ENCODE measurements around the gene PSAP. TPM values are rescaled to one million over a fixed set of nuclear protein-coding genes. Genes with fewer than 3 reads are reported as not detected.
A peak's percentile ranks its signal among the peaks of the same experiment; 100 is the strongest.
"Not testable (repeated sequence)": the region's sequence is repeated elsewhere in the genome, so short reads cannot be mapped to it uniquely, and the experiment has no call there.

PSAP gene
- total RNA-seq, 1 experiment from 2014 or later: 429 TPM

GRCh38 chr10:71887743-71888142 lies 36.7 kb upstream of the PSAP start:
- no peak for DNase-seq (ENCODE audit: low spot score)
- Histone ChIP-seq H3K27me3 (replicated peaks; ENCODE audit: insufficient read depth, low read depth, low read length, poor library complexity) (no peaks in the 10 kb centered on the region), H3K4me1 (ENCODE audit: insufficient read depth, low read length, poor library complexity, severe bottlenecking) (peaks cover 10% of the 10 kb centered on the region), H3K4me3 (ENCODE audit: low read depth, low read length, poor library complexity, severe bottlenecking) (peak overlapping the region; percentile 55), H3K36me3 (ENCODE audit: insufficient read depth, low read length, poor library complexity, severe bottlenecking) (no peaks in the 10 kb centered on the region), H3K9me3 (ENCODE audit: low read depth, low read length, poor library complexity, severe bottlenecking) (no peaks in the 10 kb centered on the region), H3K27ac (ENCODE audit: low read depth, low read length, poor library complexity, severe bottlenecking) (no peak overlapping the region)
- TF ChIP-seq EZH2 (IDR thresholded peaks at IDR 0.05; ENCODE audit: borderline replicate concordance, low read depth, low read length, poor library complexity, severe bottlenecking): no peak
- no peak for TF ChIP-seq CTCF (conservative IDR thresholded peaks at IDR 0.05; ENCODE audit: low read depth, low read length)
- ChIA-PET POLR2A (ENCODE audit: low non-redundant PET) (no interaction called here), CTCF (no interaction called here)
- BruUV-seq (replicated peaks): no TSS peak
- intact Hi-C loops (cut with micrococcal nuclease; ENCODE audit: unreplicated experiment): no loop called here

- intact Hi-C loops (cut with micrococcal nuclease; ENCODE audit: unreplicated experiment): no loop called here
- H3K27me3 ChIP-seq (replicated peaks; ENCODE audit: insufficient read depth, low read depth, low read length, poor library complexity): no peaks in the 10 kb centered on the region
- no peak overlapping the region for H3K27ac ChIP-seq (ENCODE audit: low read depth, low read length, poor library complexity, severe bottlenecking)
- BruUV-seq (replicated peaks): no TSS peak
- no peaks in the 10 kb centered on the region for H3K9me3 ChIP-seq (ENCODE audit: low read depth, low read length, poor library complexity, severe bottlenecking)
- DNase-seq (ENCODE audit: low spot score): no peak
- H3K4me1 ChIP-seq (ENCODE audit: insufficient read depth, low read length, poor library complexity, severe bottlenecking): peaks cover 3% of the 10 kb centered on the region
- no peak overlapping the region for H3K4me3 ChIP-seq (ENCODE audit: low read depth, low read length, poor library complexity, severe bottlenecking)
- CTCF ChIA-PET: no interaction called here
- no peaks in the 10 kb centered on the region for H3K36me3 ChIP-seq (ENCODE audit: insufficient read depth, low read length, poor library complexity, severe bottlenecking)
- POLR2A ChIA-PET (ENCODE audit: low non-redundant PET): no interaction called here
- TF ChIP-seq CTCF (conservative IDR thresholded peaks at IDR 0.05; ENCODE audit: low read depth, low read length) (no peak), EZH2 (IDR thresholded peaks at IDR 0.05; ENCODE audit: borderline replicate concordance, low read depth, low read length, poor library complexity, severe bottlenecking) (no peak)
These were observed 32.0 kb upstream of the PSAP start for GRCh38 chr10:71882813-71883659.

- Histone ChIP-seq H3K36me3 (ENCODE audit: insufficient read depth, low read length, poor library complexity, severe bottlenecking) (no peaks in the 10 kb centered on the region), H3K27ac (ENCODE audit: low read depth, low read length, poor library complexity, severe bottlenecking) (no peak overlapping the region)
These were observed 30.8 kb upstream of the PSAP start for GRCh38 chr10:71881647-71882355.

GRCh38 chr10:71881307-71881624 lies 30.2 kb upstream of the PSAP start:
- H3K9me3 ChIP-seq (ENCODE audit: low read depth, low read length, poor library complexity, severe bottlenecking); H3K4me1 ChIP-seq (ENCODE audit: insufficient read depth, low read length, poor library complexity, severe bottlenecking); POLR2A ChIA-PET (ENCODE audit: low non-redundant PET); H3K36me3 ChIP-seq (ENCODE audit: insufficient read depth, low read length, poor library complexity, severe bottlenecking); intact Hi-C loops (cut with micrococcal nuclease; ENCODE audit: unreplicated experiment); H3K27ac ChIP-seq (ENCODE audit: low read depth, low read length, poor library complexity, severe bottlenecking); DNase-seq (ENCODE audit: low spot score); BruUV-seq (replicated peaks); H3K4me3 ChIP-seq (ENCODE audit: low read depth, low read length, poor library complexity, severe bottlenecking); H3K27me3 ChIP-seq (replicated peaks; ENCODE audit: insufficient read depth, low read depth, low read length, poor library complexity); CTCF ChIA-PET: not testable (repeated sequence)

More at GRCh38 chr10:71881647-71882355, 30.8 kb upstream of the PSAP start:
- POLR2A ChIA-PET (ENCODE audit: low non-redundant PET): no interaction called here
- CTCF ChIA-PET: no interaction called here
- DNase-seq (ENCODE audit: low spot score): no peak
- TF ChIP-seq CTCF (conservative IDR thresholded peaks at IDR 0.05; ENCODE audit: low read depth, low read length) (no peak), EZH2 (IDR thresholded peaks at IDR 0.05; ENCODE audit: borderline replicate concordance, low read depth, low read length, poor library complexity, severe bottlenecking) (no peak)
- intact Hi-C loops (cut with micrococcal nuclease; ENCODE audit: unreplicated experiment): no loop called here
- Histone ChIP-seq H3K4me1 (ENCODE audit: insufficient read depth, low read length, poor library complexity, severe bottlenecking) (no peaks in the 10 kb centered on the region), H3K4me3 (ENCODE audit: low read depth, low read length, poor library complexity, severe bottlenecking) (no peak overlapping the region), H3K27me3 (replicated peaks; ENCODE audit: insufficient read depth, low read depth, low read length, poor library complexity) (no peaks in the 10 kb centered on the region), H3K9me3 (ENCODE audit: low read depth, low read length, poor library complexity, severe bottlenecking) (no peaks in the 10 kb centered on the region)
- no TSS peak for BruUV-seq (replicated peaks)
